K562 (cell line): ENCODE data around the gene ZBTB38. TPM values are rescaled to one million over a fixed set of nuclear protein-coding genes. Genes with fewer than 3 reads are reported as not detected.
A peak's percentile ranks its signal among the peaks of the same experiment; 100 is the strongest.

Source experiments
- BACH1 ChIP-seq: fragments of 200-800 bp; sonication (Bioruptor generic); IDR thresholded peaks from 2 replicates; pipeline ENCODE4 v1.6.1; 2016; ENCODE audit warnings: missing genetic modification characterization, missing compliant biosample characterization
- CTCFL ChIP-seq: IDR thresholded peaks from 2 replicates; pipeline ENCODE4 v1.6.1; 2011; ENCODE audit warnings: borderline replicate concordance, low read depth, mild to moderate bottlenecking, moderate library complexity, low read length; ENCODE audit not compliant: insufficient read depth, poor library complexity, severe bottlenecking
- FOXK1 ChIP-seq: sonication (generic); formaldehyde crosslinking; IDR thresholded peaks from 2 replicates; pipeline ENCODE4 v1.8.0; 2022; ENCODE audit warnings: missing genetic modification reagents, mild to moderate bottlenecking, borderline replicate concordance
- SAFB2 ChIP-seq: fragments of 200-400 bp; formaldehyde crosslinking; IDR thresholded peaks from 2 replicates; pipeline ENCODE4 v1.6.1; 2018; ENCODE audit warnings: borderline replicate concordance, low read length, low read depth, moderate library complexity; ENCODE audit not compliant: severe bottlenecking
- SPI1 ChIP-seq: IDR thresholded peaks from 2 replicates; pipeline ENCODE4 v1.6.1; 2011; ENCODE audit warnings: low read depth, low read length, control low read depth, borderline replicate concordance
- SRF ChIP-seq, 2 experiments: fragments of 250-450, 450-650 bp in 1 of 2; sonication (Bioruptor Pico) in 1 of 2; sonication (generic) in 1 of 2; formaldehyde crosslinking; IDR thresholded peaks; 2 replicates each; pipeline versions ENCODE4 v1.5.0 to v1.5.1; 2020 to 2022; ENCODE audit warnings: mild to moderate bottlenecking in 1 of 2, missing genetic modification reagents in 1 of 2
- ZNF175 ChIP-seq: fragments of 200-800 bp; sonication (Bioruptor generic); IDR thresholded peaks from 2 replicates; pipeline ENCODE4 v1.6.1; 2016; ENCODE audit warnings: low read depth, mild to moderate bottlenecking, missing genetic modification characterization, missing compliant biosample characterization
- ZNF395 ChIP-seq: fragments of 200-800 bp; sonication (Bioruptor generic); IDR thresholded peaks from 2 replicates; pipeline ENCODE4 v1.6.1; 2017; ENCODE audit warnings: missing genetic modification characterization, missing compliant biosample characterization
- ZNF586 ChIP-seq: fragments of 450-650 bp; formaldehyde crosslinking; conservative IDR thresholded peaks from 2 replicates; pipeline ENCODE4 v1.4.0; 2020; ENCODE audit warnings: mild to moderate bottlenecking, moderate library complexity
- ZNF639 ChIP-seq, 2 experiments: fragments of 200-800 bp in 1 of 2; sonication (Bioruptor generic) in 1 of 2; sonication (generic) in 1 of 2; formaldehyde crosslinking in 1 of 2; IDR thresholded peaks in 1 of 2; conservative IDR thresholded peaks in 1 of 2; 2 replicates each; pipeline versions ENCODE4 v1.5.0 to v1.6.1; 2016 to 2020; ENCODE audit warnings: missing compliant biosample characterization in 1 of 2, missing genetic modification characterization in 1 of 2, missing genetic modification reagents in 1 of 2
- ZNF717 ChIP-seq: fragments of 250-450 bp; sonication (Bioruptor Pico); IDR thresholded peaks from 2 replicates; pipeline ENCODE4 v1.5.0; 2021
- ZNF766 ChIP-seq: fragments of 200-800 bp; sonication (Bioruptor generic); conservative IDR thresholded peaks from 2 replicates; pipeline ENCODE4 v1.6.1; 2016; ENCODE audit warnings: missing genetic modification characterization, missing compliant biosample characterization
- polyA plus RNA-seq, 8 experiments: library from polyadenylated mRNA; depleted of rRNA in 4 of 8; stranded (reverse) in 5 of 8; unstranded in 3 of 8; fragments of >200 nt; fragmentation: Nextera tagmentation in 2 of 8; fragmentation: Illumina TruSeq in 1 of 8; extraction: Ambion mirVana in 2 of 8; extraction: Trizol in 1 of 8; gene quantifications; 2 replicates each; pipeline versions ENCODE4 v1.2.1 to v1.2.3, GENCODE V29; 2011 to 2014; ENCODE audit warnings: inconsistent platforms in 1 of 8, missing spikeins in 1 of 8
- total RNA-seq, 7 experiments: library from RNA; depleted of rRNA in 6 of 7; stranded (reverse); fragments of >200 nt in 6 of 7; fragmentation: Illumina TruSeq in 2 of 7; extraction: Trizol in 2 of 7; gene quantifications; 2 replicates each; pipeline versions ENCODE4 v1.2.1 to v1.2.3, GENCODE V29; 2011 to 2021; ENCODE audit warnings: low replicate concordance in 1 of 7

Gene ZBTB38
- total and polyA plus RNA-seq, 9 of the 15 experiments (the other 6 are each of a cell fraction or from before 2014, with no cell fraction given), result 12.1 to 39.4 (median 22.9) TPM

GRCh38 chr3:141368925-141369794 lies 856 bp downstream of the ZBTB38 start (continued):
- no peak for TF ChIP-seq ZNF586
- no peak for TF ChIP-seq FOXK1 (CRISPR knock-in tag)
- TF ChIP-seq SAFB2, result no peak
- 0 out of 2 replicates have a peak, but pooled peaks have one; percentile 11 for TF ChIP-seq ZNF766 (CRISPR knock-in tag)
- TF ChIP-seq CTCFL, result no peak
- TF ChIP-seq ZNF639 (CRISPR knock-in tag; conservative IDR thresholded peaks at IDR 0.05 in 1 of 2, IDR thresholded peaks at IDR 0.05 in 1 of 2), result peak in 1 of 2 experiments; percentile 5; a peak in 1 of 4 replicates
- TF ChIP-seq SPI1, result no peak
- TF ChIP-seq ZNF175, result no peak
- TF ChIP-seq ZNF717 (CRISPR knock-in tag), result no peak
- no peak; the same call in 1 of the 2 replicates for TF ChIP-seq BACH1
- no peak; the same call in 1 of the 2 replicates for TF ChIP-seq ZNF395 (CRISPR knock-in tag)
- TF ChIP-seq SRF (CRISPR knock-in tag; IDR thresholded peaks at IDR 0.05), result no peak
